GM10266 (cell line): Measurements from ENCODE around the gene MNS1.

Experiments used
- DNase-seq: peaks from one replicate; pipeline ENCODE4 v3.0.0; 2012; ENCODE audit errors: extremely low spot score
- TF ChIP-seq, protein P1 (sequence below): IDR thresholded peaks from 2 replicates; pipeline ENCODE4 v1.5.1; 2012; ENCODE audit warnings: mild to moderate bottlenecking, low read depth; ENCODE audit not compliant: control insufficient read depth, insufficient read depth; ENCODE audit errors: missing control alignments

MNS1 gene

DNA sequence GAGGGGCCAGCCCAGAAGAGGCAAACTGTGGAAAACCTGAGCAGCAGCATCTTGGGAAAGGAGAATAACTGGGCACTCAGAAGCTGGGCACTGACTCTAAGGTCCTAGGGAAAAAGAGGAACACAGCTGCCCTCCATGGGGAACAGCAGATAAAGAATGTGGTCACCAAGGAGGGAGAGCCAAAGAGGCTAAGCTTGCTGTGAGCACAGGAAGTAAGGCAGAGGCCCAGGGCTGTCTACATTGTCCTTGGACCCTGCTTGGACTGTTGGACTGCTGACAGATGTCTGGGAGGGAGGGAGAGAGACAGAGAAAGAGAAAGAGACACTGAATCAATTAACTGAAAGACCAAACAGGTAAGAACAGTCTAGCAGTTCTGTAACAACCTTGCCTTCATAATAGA, 4.5 kb upstream of the MNS1 start:
- TF ChIP-seq, protein P1, sequence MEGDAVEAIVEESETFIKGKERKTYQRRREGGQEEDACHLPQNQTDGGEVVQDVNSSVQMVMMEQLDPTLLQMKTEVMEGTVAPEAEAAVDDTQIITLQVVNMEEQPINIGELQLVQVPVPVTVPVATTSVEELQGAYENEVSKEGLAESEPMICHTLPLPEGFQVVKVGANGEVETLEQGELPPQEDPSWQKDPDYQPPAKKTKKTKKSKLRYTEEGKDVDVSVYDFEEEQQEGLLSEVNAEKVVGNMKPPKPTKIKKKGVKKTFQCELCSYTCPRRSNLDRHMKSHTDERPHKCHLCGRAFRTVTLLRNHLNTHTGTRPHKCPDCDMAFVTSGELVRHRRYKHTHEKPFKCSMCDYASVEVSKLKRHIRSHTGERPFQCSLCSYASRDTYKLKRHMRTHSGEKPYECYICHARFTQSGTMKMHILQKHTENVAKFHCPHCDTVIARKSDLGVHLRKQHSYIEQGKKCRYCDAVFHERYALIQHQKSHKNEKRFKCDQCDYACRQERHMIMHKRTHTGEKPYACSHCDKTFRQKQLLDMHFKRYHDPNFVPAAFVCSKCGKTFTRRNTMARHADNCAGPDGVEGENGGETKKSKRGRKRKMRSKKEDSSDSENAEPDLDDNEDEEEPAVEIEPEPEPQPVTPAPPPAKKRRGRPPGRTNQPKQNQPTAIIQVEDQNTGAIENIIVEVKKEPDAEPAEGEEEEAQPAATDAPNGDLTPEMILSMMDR, result no peak
- no peak for DNase-seq

DNA sequence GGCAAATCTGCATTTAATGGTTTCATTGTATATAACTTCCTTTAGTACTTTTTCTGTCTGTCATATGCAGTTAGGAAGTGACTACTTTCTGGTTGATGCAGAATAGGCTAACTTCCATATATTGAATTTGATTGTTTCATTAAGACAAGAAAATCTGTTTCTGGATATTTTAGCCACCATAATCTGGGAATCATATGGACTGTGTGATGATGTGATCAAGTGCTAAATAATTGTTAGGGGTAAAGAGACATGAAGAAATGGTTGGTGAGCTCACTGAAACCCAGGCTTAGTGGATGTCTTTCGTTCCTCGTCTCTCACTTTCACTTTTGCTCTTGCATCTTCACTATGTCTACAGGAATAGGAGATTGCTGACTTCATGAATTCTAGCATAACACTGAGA, 3.5 kb upstream of the MNS1 start:
- DNase-seq, result peak; percentile 63
- TF ChIP-seq, protein P1, result no peak

GRCh38 chr15:56467616-56468015, 2.7 kb upstream of the MNS1 start:
- TF ChIP-seq, protein P1, result no peak
- DNase-seq, result no peak

GRCh38 chr15:56460947-56461346, 4.0 kb downstream of the MNS1 start:
- TF ChIP-seq, protein P1, result no peak
- DNase-seq, result no peak

DNA sequence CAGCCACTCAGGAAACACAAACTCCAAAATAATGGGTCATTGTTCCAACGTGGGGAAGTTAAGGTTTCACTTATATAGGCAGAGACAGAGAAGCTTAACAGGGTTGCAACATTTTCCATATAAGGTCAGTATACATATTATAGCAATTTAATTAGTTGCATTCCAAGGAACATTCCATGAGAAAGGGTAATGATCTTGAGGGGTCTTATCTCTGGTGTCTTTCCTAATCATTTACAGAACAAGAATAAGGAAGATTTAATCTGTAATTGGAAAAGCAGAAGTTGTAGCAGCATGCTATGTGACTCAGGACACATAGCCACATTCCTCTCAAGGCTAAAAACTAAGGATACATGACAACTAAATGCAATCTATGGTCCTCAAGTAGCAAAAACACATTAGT, 4.9 kb downstream of the MNS1 start:
- no peak for DNase-seq
- TF ChIP-seq, protein P1, result no peak

DNA sequence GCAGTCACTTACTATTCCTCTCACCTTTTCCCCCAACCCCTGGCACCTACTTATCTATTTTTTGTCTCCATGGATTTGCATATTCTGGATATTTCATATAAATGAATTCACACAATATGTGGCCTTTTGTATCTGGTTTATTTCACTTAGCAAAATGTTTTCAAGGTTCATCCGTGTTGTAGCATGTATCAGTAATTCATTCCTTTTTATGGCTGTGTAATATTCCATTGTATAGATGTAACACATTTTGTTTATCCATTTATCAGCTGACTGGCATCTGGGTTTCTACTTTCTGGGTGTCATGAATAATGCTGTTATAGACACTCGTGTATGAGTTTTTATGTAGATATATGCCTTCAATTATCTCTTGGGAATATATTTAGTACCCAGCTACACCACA, 5.8 kb downstream of the MNS1 start:
- no peak for DNase-seq
- TF ChIP-seq, protein P1, result no peak

DNA sequence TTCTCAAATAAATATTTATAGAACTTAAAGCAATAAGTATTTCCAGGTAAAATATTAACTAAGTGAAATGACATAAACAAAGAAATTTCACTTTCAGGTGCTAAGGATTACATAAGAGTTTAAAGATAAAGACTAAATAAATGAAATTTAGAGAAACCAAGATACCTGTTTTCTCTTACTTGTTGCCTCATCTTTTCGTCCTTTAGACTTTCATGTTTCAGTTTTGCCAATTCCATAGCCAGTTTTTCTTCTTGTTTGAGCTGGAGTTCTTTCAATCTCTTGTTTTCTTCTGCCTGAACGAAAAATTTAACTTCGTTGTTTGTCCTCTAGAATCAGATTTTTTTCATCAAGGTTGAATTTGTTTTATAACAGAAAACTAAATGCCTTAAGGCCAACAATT, 8.7 kb downstream of the MNS1 start:
- DNase-seq, result no peak
- TF ChIP-seq, protein P1, result no peak
